ENCODE results near the gene TCEAL8.
"Not testable (repeated sequence)": the region's sequence is repeated elsewhere in the genome, so short reads cannot be mapped to it uniquely, and the experiment has no call there.

The TCEAL8 gene
- long read RNA-seq, donor 1, transcript TCEAL8-201 (2 exons, 1,131 nt), result minor isoform, 26 of 123 reads
- long read RNA-seq, donor 1, transcript TCEAL8-202 (3 exons, 1,222 nt), result major isoform, 81 of 123 reads
- long read RNA-seq, donor 1, partial matches to known transcripts, result 11 of 123 reads
- long read RNA-seq, donor 1, other reads (novel, unspliced or antisense), result 5 of 123 reads
- long read RNA-seq, donor 2, transcript TCEAL8-201 (2 exons, 1,131 nt), result minor isoform, 17 of 91 reads
- long read RNA-seq, donor 2, transcript TCEAL8-202 (3 exons, 1,222 nt), result major isoform, 44 of 91 reads
- long read RNA-seq, donor 2, partial matches to known transcripts, result 30 of 91 reads
- long read RNA-seq, donor 2, other reads (novel, unspliced or antisense), result 0 of 91 reads
- long read RNA-seq, donor 3, transcript TCEAL8-201 (2 exons, 1,131 nt), result minor isoform, 12 of 29 reads
- long read RNA-seq, donor 3, transcript TCEAL8-202 (3 exons, 1,222 nt), result major isoform, 17 of 29 reads
- long read RNA-seq, donor 3, partial matches to known transcripts, result 0 of 29 reads
- long read RNA-seq, donor 3, other reads (novel, unspliced or antisense), result 0 of 29 reads
- long read RNA-seq, donor 4, transcript TCEAL8-202 (3 exons, 1,222 nt), result major isoform, 62 of 88 reads
- long read RNA-seq, donor 4, transcript TCEAL8-201 (2 exons, 1,131 nt), result minor isoform, 20 of 88 reads
- long read RNA-seq, donor 4, partial matches to known transcripts, result 0 of 88 reads
- long read RNA-seq, donor 4, other reads (novel, unspliced or antisense), result 6 of 88 reads
- long read RNA-seq, donor 5, transcript TCEAL8-201 (2 exons, 1,131 nt), result minor isoform, 23 of 544 reads
- long read RNA-seq, donor 5, transcript TCEAL8-202 (3 exons, 1,222 nt), result major isoform, 59 of 544 reads
- long read RNA-seq, donor 5, partial matches to known transcripts, result 372 of 544 reads
- long read RNA-seq, donor 5, other reads (novel, unspliced or antisense), result 90 of 544 reads
- long read RNA-seq, donor 6, transcript TCEAL8-202 (3 exons, 1,222 nt), result major isoform, 46 of 84 reads
- long read RNA-seq, donor 6, transcript TCEAL8-201 (2 exons, 1,131 nt), result minor isoform, 13 of 84 reads
- long read RNA-seq, donor 6, partial matches to known transcripts, result 25 of 84 reads
- long read RNA-seq, donor 6, other reads (novel, unspliced or antisense), result 0 of 84 reads
- long read RNA-seq, donor 7, transcript TCEAL8-202 (3 exons, 1,222 nt), result major isoform, 52 of 113 reads
- long read RNA-seq, donor 7, transcript TCEAL8-201 (2 exons, 1,131 nt), result minor isoform, 36 of 113 reads
- long read RNA-seq, donor 7, partial matches to known transcripts, result 25 of 113 reads
- long read RNA-seq, donor 7, other reads (novel, unspliced or antisense), result 0 of 113 reads
- long read RNA-seq, donor 8, transcript TCEAL8-201 (2 exons, 1,131 nt), result minor isoform, 18 of 84 reads
- long read RNA-seq, donor 8, transcript TCEAL8-202 (3 exons, 1,222 nt), result major isoform, 55 of 84 reads
- long read RNA-seq, donor 8, partial matches to known transcripts, result 5 of 84 reads
- long read RNA-seq, donor 8, other reads (novel, unspliced or antisense), result 6 of 84 reads

GRCh38 chrX:103254921-103255493, at the start of gene TCEAL8:
TCEAL8 (minus strand) TSS chrX:103255155; CDS start chrX:103253979, 1,176 bp downstream.
- DNase-seq, result peak; percentile 76

- DNase-seq, result no peak
Observed at GRCh38 chrX:103304705-103305104, 49.8 kb upstream of the TCEAL8 start.

- no peak for DNase-seq
Observed at GRCh38 chrX:103293118-103293517, 38.2 kb upstream of the TCEAL8 start.

GRCh38 chrX:103279624-103280023, 24.7 kb upstream of the TCEAL8 start:
- no peak for DNase-seq

- peak; percentile 42 for DNase-seq
Observed at GRCh38 chrX:103276581-103277002, 21.6 kb upstream of the TCEAL8 start, which contains the start of gene TCEAL5. TCEAL5 (minus strand) TSS chrX:103276750; CDS start chrX:103274563, 2,187 bp downstream.

GRCh38 chrX:103275947-103276567, 21.1 kb upstream of the TCEAL8 start:
- DNase-seq, result peak; percentile 20

- no peak for DNase-seq
Observed at GRCh38 chrX:103274284-103274683, 19.3 kb upstream of the TCEAL8 start.

- no peak for DNase-seq
Observed at GRCh38 chrX:103258275-103258674, 3.3 kb upstream of the TCEAL8 start.

GRCh38 chrX:103256651-103257050, 1.7 kb upstream of the TCEAL8 start:
- no peak for DNase-seq

- DNase-seq, result peak; percentile 76
Observed at GRCh38 chrX:103254171-103254824, 657 bp downstream of the TCEAL8 start.

GRCh38 chrX:103253608-103254007, 1.3 kb downstream of the TCEAL8 start:
- no peak for DNase-seq

GRCh38 chrX:103250977-103251376, 4.0 kb downstream of the TCEAL8 start:
- DNase-seq, result peak; percentile 3

GRCh38 chrX:103249805-103250204, 5.2 kb downstream of the TCEAL8 start:
- no peak for DNase-seq

GRCh38 chrX:103248553-103248952, 6.4 kb downstream of the TCEAL8 start:
- DNase-seq, result no peak

- DNase-seq, result no peak
Observed at GRCh38 chrX:103240155-103240554, 14.8 kb downstream of the TCEAL8 start.

GRCh38 chrX:103236296-103236695, 18.7 kb downstream of the TCEAL8 start:
- no peak for DNase-seq

- not testable (repeated sequence) for DNase-seq
Observed at GRCh38 chrX:103235608-103236007, 19.3 kb downstream of the TCEAL8 start.

- DNase-seq, result no peak
Observed at GRCh38 chrX:103234869-103235268, 20.1 kb downstream of the TCEAL8 start.

GRCh38 chrX:103233263-103233662, 21.7 kb downstream of the TCEAL8 start:
- no peak for DNase-seq

GRCh38 chrX:103225918-103226317, 29.0 kb downstream of the TCEAL8 start:
- not testable (repeated sequence) for DNase-seq

Data from right kidney (tissue), 9 donors.